ENCODE measurements around the gene ANKLE1.
"Not testable (repeated sequence)": the region's sequence is repeated elsewhere in the genome, so short reads cannot be mapped to it uniquely, and the experiment has no call there.

GRCh38 chr19:17295551-17295950 is 13.8 kb downstream of the ANKLE1 start:
- TF ChIP-seq CTCF (IDR thresholded peaks at IDR 0.05 in 8 of 11, conservative IDR thresholded peaks at IDR 0.05 in 3 of 11); POLR2A (IDR thresholded peaks at IDR 0.05): not testable (repeated sequence)

All from spleen (tissue), 7 donors.